ENCODE measurements around the gene GNPTG.
A peak's percentile ranks its signal among the peaks of the same experiment; 100 is the strongest.

- TF ChIP-seq CTCF (conservative IDR thresholded peaks at IDR 0.05) (peak; percentile 75), EZH2 (IDR thresholded peaks at IDR 0.05; ENCODE audit: low read depth) (no peak)
These were observed 11.8 kb downstream of the GNPTG start for GRCh38 chr16:1363501-1364041.
